Esophagus muscularis mucosa (tissue), 3 donors: ENCODE measurements around the gene SMIM34.
"Not testable (repeated sequence)": the region's sequence is repeated elsewhere in the genome, so short reads cannot be mapped to it uniquely, and the experiment has no call there.

Source experiments
- CTCF ChIP-seq, 3 experiments: fragments of 200-600 bp in 2 of 3; fragments of 450-650 bp in 1 of 3; sonication (generic) in 2 of 3; IDR thresholded peaks; one replicate each; pipeline ENCODE4 v1.5.1; 2017 to 2019; ENCODE audit warnings: antibody characterized with exemption in 3 of 3, mild to moderate bottlenecking in 2 of 3, moderate library complexity in 1 of 3
- POLR2A ChIP-seq: fragments of 450-650 bp; IDR thresholded peaks from one replicate; pipeline ENCODE4 v1.6.1; 2017; ENCODE audit warnings: antibody characterized with exemption, moderate library complexity, mild to moderate bottlenecking, low read depth
- POLR2AphosphoS5 ChIP-seq, 2 donors: sonication (generic); formaldehyde crosslinking; IDR thresholded peaks; one replicate each; pipeline ENCODE4 v1.6.1; 2017; ENCODE audit warnings: antibody characterized with exemption in 2 of 2

- TF ChIP-seq CTCF (IDR thresholded peaks at IDR 0.05); POLR2A; POLR2AphosphoS5 (IDR thresholded peaks at IDR 0.05): not testable (repeated sequence)
Measured at GRCh38 chr21:34458266-34458665, 34.5 kb upstream of the SMIM34 start.
